Measurements from ENCODE around the gene SLC29A2. TPM values are rescaled to one million over a fixed set of nuclear protein-coding genes. Genes with fewer than 3 reads are reported as not detected.

Gene SLC29A2
- total and polyA plus RNA-seq, 2 donors from 2014 or later = 10.4 to 17.5 TPM

DNA sequence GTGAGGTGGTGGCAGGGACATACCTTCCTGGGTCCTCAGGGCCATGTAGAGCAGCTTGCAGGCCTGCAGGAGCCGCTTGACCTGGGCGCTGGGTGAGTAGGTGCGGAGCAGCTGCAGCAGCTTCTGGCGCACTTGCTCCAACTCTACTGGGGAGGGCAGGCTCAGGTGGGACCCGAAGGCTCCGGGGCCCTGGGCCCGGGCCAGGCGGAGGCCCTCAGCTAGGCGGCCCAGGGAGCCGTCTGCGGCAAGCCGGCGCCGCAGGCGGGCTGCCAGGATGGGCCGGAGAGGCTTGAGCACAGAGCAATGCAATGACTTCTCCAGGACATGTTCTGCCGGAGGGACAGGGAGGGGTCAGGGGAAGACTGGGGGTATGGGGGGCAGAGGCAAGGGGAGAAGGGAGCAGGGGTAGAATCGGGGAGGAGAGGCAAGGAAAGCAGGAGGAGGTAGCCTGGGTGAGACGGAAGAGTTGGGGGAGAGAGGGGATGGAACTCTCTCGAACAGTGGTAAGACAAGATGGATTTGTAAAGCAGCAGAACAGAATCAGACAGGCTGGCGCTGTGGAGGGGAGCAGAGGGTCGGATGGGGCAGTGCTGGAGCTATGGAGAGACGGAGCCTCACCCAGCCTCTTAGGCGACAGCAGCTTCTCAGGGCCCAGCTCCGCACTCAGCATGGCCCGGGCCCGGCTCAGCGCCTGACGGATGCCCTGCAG, 37.5 kb downstream of the SLC29A2 start:
- intact Hi-C loops (cut with DNase I) = no loop called here
- no peak overlapping the region for H3K4me3 ChIP-seq (ENCODE audit: low read length in 3 of 3)
- FAIRE-seq = no peak
- peaks cover 0 to 8% (median 2%) of the 10 kb centered on the region in 3 donors for H3K4me1 ChIP-seq (ENCODE audit: control insufficient read depth in 2 of 3, insufficient read depth in 2 of 3, low read depth in 1 of 3, low read length in 3 of 3)
- no peaks in the 10 kb centered on the region for H3K9me3 ChIP-seq (ENCODE audit: control insufficient read depth in 2 of 3, insufficient read depth in 1 of 3, low read length in 3 of 3)
- TF ChIP-seq, protein P1, sequence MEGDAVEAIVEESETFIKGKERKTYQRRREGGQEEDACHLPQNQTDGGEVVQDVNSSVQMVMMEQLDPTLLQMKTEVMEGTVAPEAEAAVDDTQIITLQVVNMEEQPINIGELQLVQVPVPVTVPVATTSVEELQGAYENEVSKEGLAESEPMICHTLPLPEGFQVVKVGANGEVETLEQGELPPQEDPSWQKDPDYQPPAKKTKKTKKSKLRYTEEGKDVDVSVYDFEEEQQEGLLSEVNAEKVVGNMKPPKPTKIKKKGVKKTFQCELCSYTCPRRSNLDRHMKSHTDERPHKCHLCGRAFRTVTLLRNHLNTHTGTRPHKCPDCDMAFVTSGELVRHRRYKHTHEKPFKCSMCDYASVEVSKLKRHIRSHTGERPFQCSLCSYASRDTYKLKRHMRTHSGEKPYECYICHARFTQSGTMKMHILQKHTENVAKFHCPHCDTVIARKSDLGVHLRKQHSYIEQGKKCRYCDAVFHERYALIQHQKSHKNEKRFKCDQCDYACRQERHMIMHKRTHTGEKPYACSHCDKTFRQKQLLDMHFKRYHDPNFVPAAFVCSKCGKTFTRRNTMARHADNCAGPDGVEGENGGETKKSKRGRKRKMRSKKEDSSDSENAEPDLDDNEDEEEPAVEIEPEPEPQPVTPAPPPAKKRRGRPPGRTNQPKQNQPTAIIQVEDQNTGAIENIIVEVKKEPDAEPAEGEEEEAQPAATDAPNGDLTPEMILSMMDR (IDR thresholded peaks at IDR 0.05; ENCODE audit: borderline replicate concordance, extremely low read depth, insufficient read depth) = no peak
- H3K27me3 ChIP-seq (ENCODE audit: control insufficient read depth, insufficient read depth, low read length) = no peaks in the 10 kb centered on the region
- no peak overlapping the region for H3K9ac ChIP-seq (ENCODE audit: low read length in 3 of 3)
- DNase-seq = peak in 2 of 5 donors; percentile 33 to 61
- peaks cover 0 to 2% (median 0%) of the 10 kb centered on the region in 3 donors for H3K36me3 ChIP-seq (ENCODE audit: control insufficient read depth in 2 of 3, insufficient read depth in 3 of 3, low read length in 3 of 3)
- H3K27ac ChIP-seq (ENCODE audit: low read depth in 2 of 2, low read length in 2 of 2) = no peak overlapping the region

DNA sequence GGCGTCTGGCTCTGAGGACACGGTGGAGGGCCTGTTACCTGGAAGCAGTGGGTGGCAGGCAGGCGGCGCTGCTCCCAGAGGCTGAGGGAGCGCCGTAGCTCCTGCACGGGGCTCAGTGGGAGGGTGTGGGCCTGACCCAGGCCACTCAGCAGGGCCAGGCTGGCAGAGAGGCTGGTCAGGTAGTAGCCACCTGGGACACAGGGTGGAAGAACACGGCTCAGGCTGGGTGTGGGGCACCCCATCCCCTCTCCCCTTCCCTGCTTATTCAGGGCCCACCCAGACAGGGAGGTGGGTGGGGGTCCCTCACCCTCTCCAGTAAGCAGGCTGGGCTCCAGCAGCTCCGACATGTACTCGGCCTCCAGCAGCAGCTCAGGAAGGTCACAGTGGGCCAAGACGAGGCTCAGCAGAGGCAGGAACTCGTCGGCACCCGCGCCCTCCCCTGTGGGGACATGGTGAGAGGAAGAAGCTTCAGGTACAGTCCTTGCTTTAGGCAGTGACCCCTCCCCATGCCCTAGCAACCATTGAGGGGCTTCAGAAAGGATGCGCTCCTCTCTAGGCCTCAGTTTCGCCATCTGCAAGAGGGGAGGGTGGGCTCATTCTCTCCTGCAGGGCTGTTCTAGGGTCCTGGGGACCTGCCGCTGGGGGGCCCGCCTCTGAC, 38.2 kb downstream of the SLC29A2 start:
- no peak for FAIRE-seq
- Histone ChIP-seq H3K9me3 (ENCODE audit: control insufficient read depth in 2 of 3, insufficient read depth in 1 of 3, low read length in 3 of 3) (no peaks in the 10 kb centered on the region), H3K27ac (ENCODE audit: low read depth in 2 of 2, low read length in 2 of 2) (no peak overlapping the region), H3K27me3 (ENCODE audit: control insufficient read depth, insufficient read depth, low read length) (no peaks in the 10 kb centered on the region), H3K4me1 (ENCODE audit: control insufficient read depth in 2 of 3, insufficient read depth in 2 of 3, low read depth in 1 of 3, low read length in 3 of 3) (peaks cover 2 to 13% (median 4%) of the 10 kb centered on the region in 3 donors), H3K4me3 (ENCODE audit: low read length in 3 of 3) (no peak overlapping the region), H3K36me3 (ENCODE audit: control insufficient read depth in 2 of 3, insufficient read depth in 3 of 3, low read length in 3 of 3) (no peaks in the 10 kb centered on the region), H3K9ac (ENCODE audit: low read length in 3 of 3) (no peak overlapping the region)
- intact Hi-C loops (cut with DNase I) = no loop called here
- peak in 1 of 5 donors; percentile 51 for DNase-seq
- TF ChIP-seq, protein P1 (IDR thresholded peaks at IDR 0.05; ENCODE audit: borderline replicate concordance, extremely low read depth, insufficient read depth) = no peak

DNA sequence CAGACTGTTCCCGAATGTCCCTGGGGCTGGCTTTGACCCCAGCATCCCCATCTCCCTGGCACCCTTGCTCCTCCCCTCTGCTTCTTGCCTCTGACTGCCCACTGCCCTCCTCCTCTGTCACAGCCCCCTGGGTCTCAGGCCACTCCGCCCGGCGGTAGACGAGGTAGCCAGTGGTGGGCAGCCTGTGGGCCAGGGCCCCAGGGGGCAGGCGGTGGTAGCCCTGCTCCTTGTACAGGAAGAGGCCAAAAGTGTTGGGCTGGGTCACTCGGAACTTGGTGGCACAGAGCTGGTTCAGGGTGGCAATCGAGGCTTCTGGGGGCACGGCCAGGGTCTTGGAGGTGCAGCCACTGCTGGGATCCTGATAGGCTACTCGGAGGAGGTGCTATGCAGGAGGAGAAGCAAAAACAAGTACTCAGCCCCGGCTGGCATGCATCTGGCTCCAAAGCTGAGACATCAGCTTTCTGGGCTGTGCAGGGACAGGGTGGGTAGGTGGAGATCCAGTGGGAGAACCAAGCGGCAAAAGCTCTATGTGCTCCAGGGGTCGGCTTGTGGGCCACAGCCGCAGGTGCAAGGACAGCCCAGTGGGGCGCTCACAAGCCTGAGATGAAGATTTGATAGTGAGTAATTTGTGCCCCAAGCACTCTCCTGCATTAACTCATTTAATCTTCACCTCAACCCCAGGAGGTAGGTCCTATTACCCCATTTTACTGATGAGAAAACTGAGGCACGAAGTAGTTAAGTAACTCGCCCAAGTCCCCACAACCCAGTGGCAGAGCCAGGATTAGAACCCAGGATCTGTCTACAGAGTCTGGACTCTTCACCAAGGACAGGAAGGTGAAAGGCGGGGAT, 39.0 kb downstream of the SLC29A2 start:
- intact Hi-C loops (cut with DNase I) = no loop called here

More for the DNA sequence above, 39.0 kb downstream of the SLC29A2 start:
- H3K27ac ChIP-seq (ENCODE audit: low read depth in 2 of 2, low read length in 2 of 2) = no peak overlapping the region
- no peaks in the 10 kb centered on the region for H3K9me3 ChIP-seq (ENCODE audit: control insufficient read depth in 2 of 3, insufficient read depth in 1 of 3, low read length in 3 of 3)
- DNase-seq (peak in 1 of 5 donors; percentile 45), FAIRE-seq (no peak)
- H3K4me1 ChIP-seq (ENCODE audit: control insufficient read depth in 2 of 3, insufficient read depth in 2 of 3, low read depth in 1 of 3, low read length in 3 of 3) = peaks cover 2 to 20% (median 11%) of the 10 kb centered on the region in 3 donors
- H3K9ac ChIP-seq (ENCODE audit: low read length in 3 of 3) = no peak overlapping the region
- H3K4me3 ChIP-seq (ENCODE audit: low read length in 3 of 3) = no peak overlapping the region
- TF ChIP-seq, protein P1 (IDR thresholded peaks at IDR 0.05; ENCODE audit: borderline replicate concordance, extremely low read depth, insufficient read depth) = no peak
- no peaks in the 10 kb centered on the region for H3K27me3 ChIP-seq (ENCODE audit: control insufficient read depth, insufficient read depth, low read length)
- no peaks in the 10 kb centered on the region for H3K36me3 ChIP-seq (ENCODE audit: control insufficient read depth in 2 of 3, insufficient read depth in 3 of 3, low read length in 3 of 3)

Measured in kidney (tissue), 14 donors.